GM19035 (cell line): ENCODE measurements around the gene SPON1.

Source experiments
- ATAC-seq: cut with Tn5 transposase; IDR thresholded peaks from one replicate; pipeline ENCODE4 v1.9.1; 2021; ENCODE audit not compliant: unreplicated experiment

Gene SPON1

GRCh38 chr11:14179116-14179820 is 216.7 kb downstream of the SPON1 start:
- ATAC-seq, result no peak

- ATAC-seq, result no peak
Observed at GRCh38 chr11:14181121-14181520, 218.6 kb downstream of the SPON1 start.

- no peak for ATAC-seq
Observed at GRCh38 chr11:14182833-14183364, 220.4 kb downstream of the SPON1 start.

- ATAC-seq, result no peak
Observed at GRCh38 chr11:14184028-14184940, 221.8 kb downstream of the SPON1 start.

- no peak for ATAC-seq
Observed at GRCh38 chr11:14185461-14185860, 222.9 kb downstream of the SPON1 start.

- ATAC-seq, result no peak
Observed at GRCh38 chr11:14186046-14186775, 223.7 kb downstream of the SPON1 start.

- no peak for ATAC-seq
Observed at GRCh38 chr11:14189874-14190273, 227.4 kb downstream of the SPON1 start.

- ATAC-seq, result no peak
Observed at GRCh38 chr11:14190992-14191778, 228.7 kb downstream of the SPON1 start.

GRCh38 chr11:14193644-14194043 is 231.1 kb downstream of the SPON1 start:
- ATAC-seq, result no peak

GRCh38 chr11:14202251-14203196 is 240.0 kb downstream of the SPON1 start:
- no peak for ATAC-seq

- no peak for ATAC-seq
Observed at GRCh38 chr11:14203321-14203720, 240.8 kb downstream of the SPON1 start.

- no peak for ATAC-seq
Observed at GRCh38 chr11:14212986-14213385, 250.5 kb downstream of the SPON1 start.

- ATAC-seq, result no peak
Observed at GRCh38 chr11:14218728-14219127, 256.2 kb downstream of the SPON1 start.

- no peak for ATAC-seq
Observed at GRCh38 chr11:14223636-14224288, 261.2 kb downstream of the SPON1 start.

- ATAC-seq, result no peak
Observed at GRCh38 chr11:14224395-14224794, 261.9 kb downstream of the SPON1 start.

GRCh38 chr11:14225666-14226065 is 263.1 kb downstream of the SPON1 start:
- no peak for ATAC-seq

- no peak for ATAC-seq
Observed at GRCh38 chr11:14228356-14228755, 265.8 kb downstream of the SPON1 start.

GRCh38 chr11:14229472-14229871 is 266.9 kb downstream of the SPON1 start:
- no peak for ATAC-seq

GRCh38 chr11:14230407-14230806 is 267.9 kb downstream of the SPON1 start:
- no peak for ATAC-seq
